Activated naive CD4-positive, alpha-beta T cell treated with anti-CD3 and anti-CD28 coated beads, Interleukin-2, amount 50 U/mL, for 72 hours (primary cell): ENCODE data around the gene NUP214. TPM values are rescaled to one million over a fixed set of nuclear protein-coding genes. Genes with fewer than 3 reads are reported as not detected.
"Not testable (repeated sequence)": the region's sequence is repeated elsewhere in the genome, so short reads cannot be mapped to it uniquely, and the experiment has no call there.

Source experiments
- ATAC-seq, 2 donors: fragments of 150-1000 bp; cut with Tn5 transposase; 2 replicates each; pipeline ENCODE4 v1.10.0; 2021; ENCODE audit warnings: mild to moderate bottlenecking in 2 of 2, moderate library complexity in 2 of 2
- DNase-seq, 2 donors: peaks; one replicate each; pipeline ENCODE4 v3.0.0; 2021 to 2022; ENCODE audit warnings: low spot score in 2 of 2
- H3K27ac Mint-ChIP-seq, 2 donors: one replicate each; pipeline ENCODE4 v1.8.0; 2022; ENCODE audit warnings: mild to moderate bottlenecking in 2 of 2, mixed read lengths in 2 of 2
- H3K36me3 Mint-ChIP-seq, 2 donors: one replicate each; pipeline ENCODE4 v1.8.0; 2022; ENCODE audit warnings: mixed read lengths in 2 of 2
- H3K9me3 Mint-ChIP-seq, 2 donors: one replicate each; pipeline ENCODE4 v1.8.0; 2022; ENCODE audit warnings: mixed read lengths in 2 of 2
- total RNA-seq, 2 donors: library from RNA; stranded (reverse); gene quantifications; one replicate each; pipeline ENCODE4 v1.2.3, GENCODE V29; 2022

The NUP214 gene
- total RNA-seq, 2 donors from 2014 or later, result 46.4 to 75.5 TPM

- Mint-ChIP-seq H3K27ac (no peak overlapping the region), H3K36me3 (peaks cover 19 to 41% of the 10 kb centered on the region in 2 donors)
- no peak for ATAC-seq
Measured at GRCh38 chr9:131167936-131168335, 42.5 kb downstream of the NUP214 start.

GRCh38 chr9:131169563-131170240 lies 44.3 kb downstream of the NUP214 start:
- no peak for ATAC-seq
- H3K9me3 Mint-ChIP-seq, result no peaks in the 10 kb centered on the region
- DNase-seq, result no peak
- peaks cover 9 to 38% of the 10 kb centered on the region in 2 donors for H3K36me3 Mint-ChIP-seq
- H3K27ac Mint-ChIP-seq, result peak overlapping the region in 1 of 2 donors; percentile 12

More at GRCh38 chr9:131167936-131168335, 42.5 kb downstream of the NUP214 start:
- DNase-seq, result no peak
- no peaks in the 10 kb centered on the region for H3K9me3 Mint-ChIP-seq

- no peak for ATAC-seq
- Mint-ChIP-seq H3K36me3 (peaks cover 14 to 36% of the 10 kb centered on the region in 2 donors), H3K27ac (peak overlapping the region in 1 of 2 donors; percentile 15), H3K9me3 (no peaks in the 10 kb centered on the region)
- no peak for DNase-seq
Measured at GRCh38 chr9:131173995-131174394, 48.6 kb downstream of the NUP214 start.

- H3K27ac Mint-ChIP-seq, result no peak overlapping the region
- DNase-seq (no peak), ATAC-seq (peak; percentile 63 to 77)
- H3K36me3 Mint-ChIP-seq, result peaks cover 19 to 37% of the 10 kb centered on the region in 2 donors
- H3K9me3 Mint-ChIP-seq, result no peaks in the 10 kb centered on the region
Measured at GRCh38 chr9:131174681-131175239, 49.4 kb downstream of the NUP214 start.

- DNase-seq, result no peak
- Mint-ChIP-seq H3K27ac (no peak overlapping the region), H3K36me3 (peaks cover 13 to 17% of the 10 kb centered on the region in 2 donors), H3K9me3 (no peaks in the 10 kb centered on the region)
- ATAC-seq, result peak in 1 of 2 donors; percentile 9
Measured at GRCh38 chr9:131177898-131178297, 52.5 kb downstream of the NUP214 start.

- H3K9me3 Mint-ChIP-seq, result no peaks in the 10 kb centered on the region
- DNase-seq (peak in 1 of 2 donors; percentile 77), ATAC-seq (peak; percentile 92 to 93)
- peaks cover 13 to 17% of the 10 kb centered on the region in 2 donors for H3K36me3 Mint-ChIP-seq
- H3K27ac Mint-ChIP-seq, result no peak overlapping the region
Measured at GRCh38 chr9:131178382-131178781, 53.0 kb downstream of the NUP214 start.

GRCh38 chr9:131178926-131179325 lies 53.5 kb downstream of the NUP214 start:
- peaks cover 12 to 17% of the 10 kb centered on the region in 2 donors for H3K36me3 Mint-ChIP-seq
- ATAC-seq (no peak), DNase-seq (no peak)
- H3K9me3 Mint-ChIP-seq, result no peaks in the 10 kb centered on the region
- peak overlapping the region in 1 of 2 donors; percentile 86 for H3K27ac Mint-ChIP-seq

GRCh38 chr9:131179561-131180219 lies 54.3 kb downstream of the NUP214 start:
- H3K27ac Mint-ChIP-seq, result no peak overlapping the region
- peaks cover 9 to 17% of the 10 kb centered on the region in 2 donors for H3K36me3 Mint-ChIP-seq
- H3K9me3 Mint-ChIP-seq, result no peaks in the 10 kb centered on the region
- DNase-seq (no peak), ATAC-seq (no peak)

GRCh38 chr9:131180454-131180853 lies 55.1 kb downstream of the NUP214 start:
- DNase-seq, result no peak
- Mint-ChIP-seq H3K9me3 (no peaks in the 10 kb centered on the region), H3K36me3 (peaks cover 9 to 17% of the 10 kb centered on the region in 2 donors), H3K27ac (no peak overlapping the region)
- ATAC-seq, result no peak

GRCh38 chr9:131181091-131181681 lies 55.8 kb downstream of the NUP214 start:
- Mint-ChIP-seq H3K36me3 (peaks cover 9 to 17% of the 10 kb centered on the region in 2 donors), H3K9me3 (no peaks in the 10 kb centered on the region), H3K27ac (no peak overlapping the region)
- DNase-seq (no peak), ATAC-seq (no peak)

GRCh38 chr9:131185924-131186323 lies 60.5 kb downstream of the NUP214 start:
- DNase-seq (no peak), ATAC-seq (no peak)
- Mint-ChIP-seq H3K27ac (peak overlapping the region in 1 of 2 donors; percentile 13), H3K9me3 (no peaks in the 10 kb centered on the region), H3K36me3 (peaks cover 7 to 15% of the 10 kb centered on the region in 2 donors)

- DNase-seq (no peak), ATAC-seq (no peak)
- Mint-ChIP-seq H3K36me3 (peaks cover 7 to 15% of the 10 kb centered on the region in 2 donors), H3K9me3 (no peaks in the 10 kb centered on the region), H3K27ac (no peak overlapping the region)
Measured at GRCh38 chr9:131186622-131187021, 61.2 kb downstream of the NUP214 start.

- H3K27ac Mint-ChIP-seq, result peak overlapping the region in 1 of 2 donors; percentile 18
- no peaks in the 10 kb centered on the region for H3K9me3 Mint-ChIP-seq
- ATAC-seq, result no peak
- no peak for DNase-seq
- H3K36me3 Mint-ChIP-seq, result peaks cover 7 to 15% of the 10 kb centered on the region in 2 donors
Measured at GRCh38 chr9:131187957-131188356, 62.6 kb downstream of the NUP214 start.

- Mint-ChIP-seq H3K27ac (no peak overlapping the region), H3K9me3 (no peaks in the 10 kb centered on the region), H3K36me3 (peaks cover 7 to 19% of the 10 kb centered on the region in 2 donors)
- ATAC-seq, result no peak
- no peak for DNase-seq
Measured at GRCh38 chr9:131188976-131189375, 63.6 kb downstream of the NUP214 start.

GRCh38 chr9:131190191-131190590 lies 64.8 kb downstream of the NUP214 start:
- no peak for DNase-seq
- no peak overlapping the region for H3K27ac Mint-ChIP-seq
- H3K9me3 Mint-ChIP-seq, result no peaks in the 10 kb centered on the region
- no peak for ATAC-seq
- H3K36me3 Mint-ChIP-seq, result peaks cover 7 to 19% of the 10 kb centered on the region in 2 donors

GRCh38 chr9:131191032-131191431 lies 65.6 kb downstream of the NUP214 start:
- ATAC-seq, DNase-seq, H3K9me3 Mint-ChIP-seq: not testable (repeated sequence)
- Mint-ChIP-seq H3K36me3 (peaks cover 7 to 19% of the 10 kb centered on the region in 2 donors), H3K27ac (peak overlapping the region in 1 of 2 donors; percentile 45)

GRCh38 chr9:131191857-131192256 lies 66.5 kb downstream of the NUP214 start:
- Mint-ChIP-seq H3K27ac (no peak overlapping the region), H3K9me3 (no peaks in the 10 kb centered on the region), H3K36me3 (peaks cover 7 to 24% of the 10 kb centered on the region in 2 donors)
- ATAC-seq (no peak), DNase-seq (no peak)
